HepG2 (cell line): ENCODE results near the gene DOCK9.

ENCODE experiments used
- DPF2 ChIP-seq: sonication (generic); formaldehyde crosslinking; IDR thresholded peaks from 2 replicates; pipeline ENCODE4 v1.4.0; 2020; ENCODE audit warnings: mild to moderate bottlenecking, low read depth, missing genetic modification reagents, borderline replicate concordance
- SUZ12 ChIP-seq: fragments of 150-350 bp; IDR thresholded peaks from 2 replicates; pipeline ENCODE4 v1.6.1; 2014; ENCODE audit warnings: low read depth, low read length

- TF ChIP-seq SUZ12 (no peak), DPF2 (no peak)
Observed at GRCh38 chr13:98976941-98977340, 923 bp downstream of the DOCK9 start.
